IPS-18a (cell line): ENCODE measurements around the gene SRL.

Source experiments
- H3K27ac ChIP-seq: one replicate; pipeline ENCODE4 v1.5.1; 2013; ENCODE audit warnings: low read length
- H3K27me3 ChIP-seq: one replicate; pipeline ENCODE4 v1.6.1; 2013; ENCODE audit warnings: mild to moderate bottlenecking, low read length; ENCODE audit not compliant: control insufficient read depth, insufficient read depth
- H3K36me3 ChIP-seq: one replicate; pipeline ENCODE4 v1.6.1; 2013; ENCODE audit warnings: low read depth, low read length; ENCODE audit not compliant: control insufficient read depth
- H3K4me1 ChIP-seq: one replicate; pipeline ENCODE4 v1.6.1; 2013; ENCODE audit warnings: low read depth, low read length; ENCODE audit not compliant: control insufficient read depth
- H3K4me3 ChIP-seq: one replicate; pipeline ENCODE4 v1.5.1; 2013; ENCODE audit warnings: low read length
- H3K9ac ChIP-seq: one replicate; pipeline ENCODE4 v1.6.1; 2013; ENCODE audit warnings: mild to moderate bottlenecking, low read length, moderate library complexity
- H3K9me3 ChIP-seq: one replicate; pipeline ENCODE4 v1.6.1; 2013; ENCODE audit warnings: low read depth, low read length; ENCODE audit not compliant: control insufficient read depth

SRL gene

DNA sequence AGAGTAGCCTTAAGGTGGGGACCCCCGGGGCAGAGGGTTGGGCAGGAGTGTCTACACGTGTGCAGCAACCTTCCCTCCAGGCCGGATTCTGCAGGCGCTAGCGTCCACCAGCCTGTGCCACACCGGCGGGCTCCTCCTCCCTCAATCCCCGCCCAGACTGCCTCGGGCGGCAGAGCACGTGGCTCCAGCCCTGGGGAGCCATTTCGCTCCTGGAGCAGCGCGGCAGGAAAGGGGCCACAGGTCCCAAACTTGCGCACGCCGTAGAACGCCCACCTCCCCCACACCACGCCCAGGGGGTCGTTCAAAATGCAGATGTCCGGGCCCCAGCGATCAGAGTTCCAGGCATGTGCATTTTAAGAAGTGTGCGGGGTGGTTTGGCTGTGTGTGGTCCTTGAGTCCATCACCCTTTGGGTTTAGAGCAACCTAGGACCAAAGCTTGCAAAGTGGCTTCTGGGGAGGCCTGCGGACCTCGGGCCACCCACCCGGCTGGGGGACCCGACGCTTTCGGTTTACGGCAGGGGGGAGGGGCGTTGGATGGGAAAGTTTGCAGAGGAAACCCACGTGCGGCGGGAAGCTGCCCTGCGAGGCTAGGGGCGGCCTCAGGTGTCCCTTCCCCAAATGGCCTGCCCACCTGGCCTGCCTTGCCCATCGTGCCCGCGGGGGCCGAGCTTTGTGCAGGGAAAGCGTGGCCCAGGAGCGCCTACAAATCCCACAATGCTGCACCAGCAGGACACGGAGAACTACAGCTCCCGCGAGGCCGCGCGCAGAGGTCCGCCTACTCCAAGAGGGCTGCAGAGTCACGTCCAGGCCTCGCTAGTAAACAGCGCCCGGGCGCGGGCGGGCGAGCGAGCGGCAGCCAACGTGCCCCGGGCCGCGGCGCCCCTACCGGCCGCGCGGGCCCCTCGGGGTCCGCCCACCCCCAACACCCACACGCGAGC lies 29.6 kb upstream of the SRL start:
- Histone ChIP-seq H3K9me3 (no peaks in the 10 kb centered on the region), H3K4me1 (no peaks in the 10 kb centered on the region), H3K9ac (peak overlapping the region; percentile 99), H3K4me3 (peak overlapping the region; percentile 91), H3K36me3 (peaks cover 3% of the 10 kb centered on the region), H3K27ac (peak overlapping the region; percentile 98), H3K27me3 (no peaks in the 10 kb centered on the region)

DNA sequence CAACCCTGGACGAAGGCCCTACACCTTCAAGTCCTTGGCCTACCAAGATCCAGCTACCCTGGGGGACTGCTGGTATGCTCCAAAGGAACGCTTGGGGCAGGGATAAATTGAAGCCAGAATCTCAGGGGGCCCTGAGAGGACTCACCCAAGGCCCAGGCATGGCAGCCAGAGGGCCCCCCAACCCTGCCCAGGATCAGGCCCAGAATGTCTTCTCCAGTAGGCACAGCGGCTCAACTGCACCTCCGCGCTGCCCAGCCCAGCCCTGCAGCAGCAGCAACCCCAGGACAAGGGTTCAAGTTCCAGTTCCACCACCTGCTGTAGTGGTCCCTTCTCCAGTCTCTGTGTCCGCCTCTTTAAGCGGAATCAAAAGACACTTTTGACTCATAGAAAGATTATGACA lies 28.7 kb upstream of the SRL start:
- H3K4me3 ChIP-seq, result peak overlapping the region; percentile 91

DNA sequence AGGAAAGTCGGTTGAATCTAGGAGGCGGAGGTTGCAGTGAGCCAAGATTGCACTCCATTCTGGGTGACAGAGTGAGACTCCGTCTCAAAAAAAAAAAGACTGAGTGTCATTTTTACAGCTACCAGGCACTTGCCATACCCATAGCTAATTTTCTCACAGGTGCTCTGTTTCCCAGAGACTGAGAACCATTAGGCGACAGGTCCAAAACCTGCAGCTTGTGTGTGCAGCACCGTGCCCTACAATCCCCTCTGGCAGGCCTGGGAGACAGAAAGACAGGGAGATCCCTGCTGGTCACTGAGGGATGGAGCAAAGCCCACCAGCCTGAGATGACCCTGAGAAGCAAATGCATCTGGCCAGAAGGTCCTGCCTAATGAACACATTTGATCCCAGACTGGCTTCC lies 28.2 kb upstream of the SRL start:
- no peak overlapping the region for H3K4me3 ChIP-seq
- no peaks in the 10 kb centered on the region for H3K9me3 ChIP-seq
- H3K27me3 ChIP-seq, result no peaks in the 10 kb centered on the region
- peaks cover 6% of the 10 kb centered on the region for H3K36me3 ChIP-seq
- H3K27ac ChIP-seq, result no peak overlapping the region
- H3K9ac ChIP-seq, result no peak overlapping the region
- H3K4me1 ChIP-seq, result no peaks in the 10 kb centered on the region

More for the DNA sequence above, 28.7 kb upstream of the SRL start:
- Histone ChIP-seq H3K9me3 (no peaks in the 10 kb centered on the region), H3K4me1 (no peaks in the 10 kb centered on the region), H3K9ac (peak overlapping the region; percentile 99), H3K36me3 (peaks cover 6% of the 10 kb centered on the region), H3K27ac (no peak overlapping the region), H3K27me3 (no peaks in the 10 kb centered on the region)

DNA sequence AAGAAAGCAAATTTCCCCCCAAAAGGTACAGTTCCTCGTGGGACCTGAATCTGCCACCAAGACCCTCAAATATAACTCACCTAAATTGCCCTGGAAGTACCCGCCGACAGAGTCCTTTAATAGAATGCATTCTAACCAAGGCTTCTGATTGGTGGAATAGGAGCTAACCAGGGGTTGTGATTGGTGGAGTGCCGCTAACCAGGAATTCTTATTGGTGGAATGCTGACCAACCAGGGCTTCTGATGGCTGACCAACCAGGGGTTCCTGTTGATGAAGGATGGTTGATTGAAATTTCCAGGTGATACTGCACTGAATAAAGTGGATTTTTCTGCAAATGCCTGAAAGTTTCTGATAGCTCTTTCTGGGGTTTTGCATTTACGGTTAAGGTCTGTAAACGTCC lies 24.5 kb upstream of the SRL start:
- Histone ChIP-seq H3K9ac (no peak overlapping the region), H3K27ac (no peak overlapping the region), H3K9me3 (no peaks in the 10 kb centered on the region), H3K4me1 (no peaks in the 10 kb centered on the region), H3K36me3 (peaks cover 15% of the 10 kb centered on the region), H3K4me3 (no peak overlapping the region), H3K27me3 (no peaks in the 10 kb centered on the region)

DNA sequence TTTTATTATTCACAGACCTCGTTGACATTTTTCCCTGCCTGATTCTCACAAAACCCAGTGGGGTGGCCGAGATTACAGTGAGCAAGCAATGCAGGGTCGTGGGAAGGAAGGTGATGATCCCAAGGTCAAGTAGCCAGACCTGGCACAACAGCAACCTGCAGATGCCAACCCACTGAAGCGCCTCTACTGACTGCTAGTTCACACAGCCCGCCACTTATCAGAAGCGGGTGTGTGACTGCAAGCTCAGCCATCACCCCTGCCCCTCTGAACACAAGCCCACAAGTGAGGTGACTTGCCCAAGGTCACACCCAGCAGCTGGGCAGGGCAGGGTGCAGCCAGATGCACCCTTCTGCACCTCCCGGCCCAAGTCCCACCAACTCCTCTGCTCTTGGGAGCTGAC lies 23.8 kb upstream of the SRL start:
- Histone ChIP-seq H3K36me3 (peaks cover 18% of the 10 kb centered on the region), H3K27ac (no peak overlapping the region), H3K27me3 (no peaks in the 10 kb centered on the region), H3K9me3 (no peaks in the 10 kb centered on the region), H3K9ac (no peak overlapping the region), H3K4me1 (no peaks in the 10 kb centered on the region), H3K4me3 (no peak overlapping the region)

DNA sequence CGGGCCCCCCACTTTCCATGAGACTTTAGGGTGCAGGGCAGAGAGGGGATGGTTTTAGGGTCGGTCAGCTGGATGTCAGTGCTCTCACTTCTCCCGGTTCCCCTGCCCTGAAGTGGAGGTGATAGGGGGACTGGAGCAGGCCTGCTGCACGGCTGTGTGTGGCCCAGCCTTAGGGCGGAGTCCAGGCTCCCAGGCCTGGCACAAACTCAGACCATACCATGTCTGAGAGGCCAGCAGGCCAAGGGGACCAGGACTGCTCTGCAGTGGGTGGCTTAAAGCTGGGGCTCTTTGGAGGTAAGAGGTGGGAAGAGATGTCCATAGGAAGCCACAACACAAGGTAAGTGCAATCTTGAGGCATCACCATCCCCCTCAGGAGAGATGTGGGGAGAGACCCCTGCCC lies 22.7 kb upstream of the SRL start:
- Histone ChIP-seq H3K9ac (no peak overlapping the region), H3K36me3 (peaks cover 29% of the 10 kb centered on the region), H3K9me3 (no peaks in the 10 kb centered on the region), H3K4me3 (no peak overlapping the region), H3K27ac (no peak overlapping the region), H3K4me1 (no peaks in the 10 kb centered on the region), H3K27me3 (no peaks in the 10 kb centered on the region)

DNA sequence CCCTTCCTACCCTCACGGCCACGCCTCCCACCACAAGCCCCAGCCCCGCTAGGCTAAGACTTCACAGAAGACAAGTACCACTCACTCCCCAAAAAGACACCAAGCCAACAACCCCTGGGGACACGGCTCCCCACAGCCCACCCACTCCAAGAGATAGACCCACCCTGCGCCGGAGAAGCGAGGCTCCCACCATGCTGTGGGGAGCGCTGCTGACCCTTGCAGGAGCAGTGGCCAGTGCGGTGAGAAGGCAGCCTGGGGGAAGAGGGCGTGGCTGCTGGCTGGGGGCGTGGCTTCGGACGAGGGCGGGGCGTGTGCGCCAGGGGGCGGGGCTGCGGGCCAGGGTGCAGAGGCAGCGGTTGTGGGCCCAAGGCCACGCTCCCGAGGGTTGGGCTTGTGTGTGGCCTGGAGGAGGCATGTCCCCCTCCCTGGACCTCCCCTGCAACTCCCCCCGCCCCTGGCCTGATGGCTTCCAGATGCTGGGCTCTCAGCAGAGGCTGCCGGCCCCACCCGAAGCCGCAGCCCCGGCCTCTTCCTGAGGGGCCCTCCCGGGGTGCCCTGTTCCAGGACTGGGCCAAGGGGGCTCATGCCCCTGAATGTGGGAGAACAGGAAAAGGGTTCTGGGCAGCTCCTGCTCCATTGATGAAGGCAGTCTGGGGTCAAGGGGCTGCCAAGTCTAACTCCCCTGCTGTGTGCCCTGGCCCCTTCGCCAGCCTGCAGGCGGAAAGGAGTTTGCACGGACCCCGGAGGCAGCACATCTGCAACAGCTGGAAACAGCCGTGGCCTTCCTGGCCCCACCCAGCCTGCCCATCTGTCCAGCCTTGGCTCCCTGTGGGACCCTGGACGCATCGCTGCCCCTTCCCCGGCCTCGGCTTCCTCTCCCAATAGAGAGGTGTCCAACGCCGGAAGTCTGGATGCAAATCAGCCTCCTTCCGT lies 21.9 kb upstream of the SRL start:
- Histone ChIP-seq H3K9me3 (no peaks in the 10 kb centered on the region), H3K9ac (no peak overlapping the region), H3K4me3 (no peak overlapping the region), H3K27me3 (no peaks in the 10 kb centered on the region), H3K36me3 (peaks cover 36% of the 10 kb centered on the region), H3K27ac (no peak overlapping the region), H3K4me1 (no peaks in the 10 kb centered on the region)

DNA sequence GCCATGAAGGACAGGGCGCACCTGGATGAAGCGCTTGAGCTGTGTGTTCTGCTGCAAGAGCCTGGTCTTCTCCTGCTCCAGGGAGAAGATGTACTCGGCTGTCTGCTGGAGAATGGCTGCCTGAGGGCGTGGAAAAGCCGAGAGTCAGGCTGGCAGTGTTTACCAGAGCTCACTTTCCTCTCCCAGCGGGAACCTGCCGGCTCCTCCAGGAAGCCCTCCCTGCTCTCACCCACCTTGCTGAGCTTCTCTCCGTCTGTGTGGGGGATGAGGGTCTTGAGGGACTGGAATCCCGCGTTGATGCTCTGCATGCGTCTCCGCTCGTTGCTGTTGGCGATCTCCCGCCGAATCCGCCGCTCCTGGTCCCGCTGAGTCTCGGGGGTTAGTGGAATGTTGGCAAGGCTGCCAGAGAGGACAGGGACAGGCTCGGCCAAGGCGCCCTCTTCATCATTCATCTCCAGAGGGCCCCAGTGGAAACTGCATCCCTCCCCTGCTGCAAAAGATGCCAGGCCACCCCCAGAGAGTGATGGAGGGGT lies 20.5 kb upstream of the SRL start:
- no peaks in the 10 kb centered on the region for H3K27me3 ChIP-seq
- no peaks in the 10 kb centered on the region for H3K9me3 ChIP-seq
- peaks cover 47% of the 10 kb centered on the region for H3K36me3 ChIP-seq
- no peak overlapping the region for H3K9ac ChIP-seq
- H3K27ac ChIP-seq, result no peak overlapping the region
- no peak overlapping the region for H3K4me3 ChIP-seq
- no peaks in the 10 kb centered on the region for H3K4me1 ChIP-seq

DNA sequence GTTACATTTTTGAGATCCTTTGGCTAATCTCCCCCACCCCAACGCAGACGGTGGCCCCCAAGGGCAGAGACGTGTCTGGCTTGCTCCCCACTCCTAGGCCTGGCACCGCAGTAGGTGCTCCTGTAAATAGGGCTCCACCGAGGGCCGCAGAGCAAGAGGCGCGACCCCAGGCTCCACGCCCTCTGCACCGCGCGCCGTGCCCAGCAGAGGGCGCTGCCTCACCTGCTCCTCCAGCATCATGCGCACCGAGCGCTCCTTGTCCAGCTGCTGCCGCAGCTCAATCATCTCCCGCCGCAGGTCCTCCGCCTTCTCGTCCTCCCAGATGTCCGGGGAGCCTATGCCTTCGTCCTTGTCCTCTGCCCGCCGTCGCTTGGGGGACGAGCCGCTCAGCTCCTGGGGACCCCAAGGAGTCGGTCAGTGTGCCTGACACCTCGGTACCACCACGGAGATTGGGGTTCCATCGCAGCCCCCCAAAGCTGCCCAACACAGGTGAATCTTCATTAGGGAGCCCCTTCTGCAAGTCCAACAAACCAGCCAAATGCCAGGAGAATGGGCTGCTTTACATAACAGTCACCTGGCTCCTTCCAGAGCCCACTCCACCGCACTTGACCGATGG lies 19.8 kb upstream of the SRL start:
- H3K4me3 ChIP-seq, result no peak overlapping the region
- H3K4me1 ChIP-seq, result no peaks in the 10 kb centered on the region
- H3K9ac ChIP-seq, result no peak overlapping the region
- no peak overlapping the region for H3K27ac ChIP-seq
- no peaks in the 10 kb centered on the region for H3K9me3 ChIP-seq
- H3K27me3 ChIP-seq, result no peaks in the 10 kb centered on the region
- H3K36me3 ChIP-seq, result peaks cover 50% of the 10 kb centered on the region

DNA sequence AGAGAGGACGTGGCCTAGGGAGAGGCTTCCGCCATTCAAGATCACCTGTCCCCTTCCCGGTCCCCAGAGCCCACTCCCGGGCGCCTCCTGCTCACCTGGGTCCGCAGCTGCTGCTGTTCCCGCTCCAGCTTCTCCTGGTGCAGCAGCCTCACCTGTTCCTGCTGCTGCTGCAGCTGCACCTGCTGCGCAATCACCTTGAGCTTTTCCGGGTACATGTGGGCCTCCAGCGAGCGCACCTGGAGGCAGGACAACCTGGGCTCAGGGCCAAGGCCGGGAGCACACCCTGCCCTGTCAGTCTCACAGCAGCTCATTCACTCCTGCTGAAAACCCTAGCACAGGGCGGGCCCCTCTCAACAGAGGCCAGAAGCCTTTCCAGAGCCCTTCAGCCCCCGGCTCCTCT lies 18.5 kb upstream of the SRL start:
- no peaks in the 10 kb centered on the region for H3K27me3 ChIP-seq
- H3K9ac ChIP-seq, result no peak overlapping the region
- no peaks in the 10 kb centered on the region for H3K9me3 ChIP-seq
- no peaks in the 10 kb centered on the region for H3K4me1 ChIP-seq
- no peak overlapping the region for H3K4me3 ChIP-seq
- H3K36me3 ChIP-seq, result peaks cover 45% of the 10 kb centered on the region
- H3K27ac ChIP-seq, result no peak overlapping the region
